Stimulated activated CD4-positive, alpha-beta T cell treated with anti-CD3 and anti-CD28 coated beads, Interleukin-15, amount 100 ng/mL, for 48 hours (primary cell): ENCODE data around the gene CXXC5.
"Not testable (repeated sequence)": the region's sequence is repeated elsewhere in the genome, so short reads cannot be mapped to it uniquely, and the experiment has no call there.

Experiments
- DNase-seq, 2 donors: peaks; one replicate each; pipeline ENCODE4 v3.0.0-alpha.2; 2020; ENCODE audit warnings: low read depth in 2 of 2

Gene CXXC5

DNA sequence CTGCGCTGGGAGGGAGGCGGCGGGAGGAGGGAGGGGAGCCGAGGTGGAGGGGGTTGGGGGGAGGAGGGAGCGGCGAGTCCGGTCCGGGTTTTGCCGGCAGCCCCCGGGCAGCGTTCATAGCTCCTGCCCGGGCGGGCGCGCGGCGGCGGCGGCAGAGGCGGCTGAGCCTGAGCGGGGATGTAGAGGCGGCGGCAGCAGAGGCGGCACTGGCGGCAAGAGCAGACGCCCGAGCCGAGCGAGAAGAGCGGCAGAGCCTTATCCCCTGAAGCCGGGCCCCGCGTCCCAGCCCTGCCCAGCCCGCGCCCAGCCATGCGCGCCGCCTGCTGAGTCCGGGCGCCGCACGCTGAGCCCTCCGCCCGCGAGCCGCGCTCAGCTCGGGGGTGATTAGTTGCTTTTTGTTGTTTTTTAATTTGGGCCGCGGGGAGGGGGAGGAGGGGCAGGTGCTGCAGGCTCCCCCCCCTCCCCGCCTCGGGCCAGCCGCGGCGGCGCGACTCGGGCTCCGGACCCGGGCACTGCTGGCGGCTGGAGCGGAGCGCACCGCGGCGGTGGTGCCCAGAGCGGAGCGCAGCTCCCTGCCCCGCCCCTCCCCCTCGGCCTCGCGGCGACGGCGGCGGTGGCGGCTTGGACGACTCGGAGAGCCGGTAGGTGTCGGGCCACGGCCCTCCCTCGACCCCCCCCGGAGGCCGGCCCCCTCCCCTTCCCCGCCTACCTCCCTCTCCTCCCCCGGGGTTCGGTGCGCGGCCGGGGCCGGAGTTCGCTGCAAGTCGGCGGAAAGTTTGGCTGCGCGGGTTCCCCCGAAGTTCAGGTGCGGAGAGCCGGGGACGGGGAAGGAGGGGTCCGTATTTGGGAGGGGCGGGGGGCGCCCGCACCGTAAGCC lies at the start of gene CXXC5:
Gene CXXC5, plus strand, starts transcription at position 145 of the 877 bp plus-strand sequence. CDS start 32,175 bp downstream, outside the sequence.
- no peak for DNase-seq

DNA sequence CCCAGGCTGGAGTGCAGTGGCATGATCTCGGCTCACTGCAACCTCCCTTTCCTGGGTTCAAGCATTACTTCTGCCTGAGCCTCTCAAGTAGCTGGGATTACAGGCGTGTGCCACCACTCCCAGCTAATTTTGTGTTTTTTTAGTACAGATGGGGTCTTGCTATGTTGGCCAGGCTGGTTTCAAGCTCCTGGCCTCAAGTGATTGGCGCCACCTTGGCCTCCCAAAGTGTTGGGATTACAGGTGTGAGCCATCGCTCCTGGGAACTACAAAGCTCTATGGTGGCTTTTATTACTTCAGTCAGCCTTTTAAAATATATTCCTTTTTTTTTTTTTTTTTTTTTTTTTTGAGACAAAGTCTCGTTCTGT lies 49.6 kb upstream of the CXXC5 start:
- DNase-seq, result not testable (repeated sequence)

DNA sequence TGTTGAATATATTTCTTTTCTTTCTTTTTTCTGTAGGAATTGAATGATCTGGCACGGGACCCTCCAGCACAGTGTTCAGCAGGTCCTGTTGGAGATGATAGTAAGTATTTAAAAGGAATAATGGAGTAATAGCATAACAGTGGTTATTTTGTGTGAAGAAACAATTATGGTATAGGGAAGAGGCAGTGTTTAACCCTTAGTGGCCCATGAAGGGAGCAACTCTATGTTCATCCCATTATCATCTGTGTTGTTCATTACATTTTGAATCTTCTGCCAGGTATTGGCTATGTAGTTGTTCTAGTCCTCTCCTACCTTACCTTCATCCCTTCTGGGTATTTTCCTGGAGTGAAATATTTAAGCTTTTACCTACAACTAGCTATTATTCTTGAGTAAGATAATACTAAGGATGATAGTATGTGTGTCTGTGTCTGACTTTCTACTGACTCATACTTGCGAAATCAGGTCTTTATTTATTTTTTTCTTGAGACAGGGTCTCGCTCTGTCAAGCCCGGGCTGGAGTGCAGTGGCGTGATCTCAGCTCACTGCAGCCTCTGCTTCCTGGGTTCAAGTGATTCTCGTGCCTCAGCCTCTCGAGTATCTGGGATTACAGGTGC lies 47.7 kb upstream of the CXXC5 start:
- DNase-seq, result no peak

DNA sequence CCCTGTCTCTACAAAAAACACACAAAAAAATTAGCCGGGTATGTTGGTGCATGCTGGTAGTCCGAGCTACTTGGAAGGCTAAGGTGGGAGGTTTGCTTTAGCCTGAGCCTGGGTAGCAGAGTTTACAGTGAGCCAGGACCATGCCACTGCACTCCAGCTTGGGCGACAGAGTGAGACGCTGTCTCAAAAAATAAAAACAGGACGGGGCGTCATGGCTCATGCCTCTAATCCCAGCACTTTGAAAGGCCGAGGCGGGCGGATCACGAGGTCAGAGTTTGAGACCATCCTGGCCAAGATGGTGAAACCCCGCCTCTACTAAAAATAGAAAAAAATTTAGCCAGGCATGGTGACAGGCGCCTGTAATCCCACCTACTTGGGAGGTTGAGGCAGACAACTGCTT lies 46.7 kb upstream of the CXXC5 start:
- DNase-seq, result no peak

DNA sequence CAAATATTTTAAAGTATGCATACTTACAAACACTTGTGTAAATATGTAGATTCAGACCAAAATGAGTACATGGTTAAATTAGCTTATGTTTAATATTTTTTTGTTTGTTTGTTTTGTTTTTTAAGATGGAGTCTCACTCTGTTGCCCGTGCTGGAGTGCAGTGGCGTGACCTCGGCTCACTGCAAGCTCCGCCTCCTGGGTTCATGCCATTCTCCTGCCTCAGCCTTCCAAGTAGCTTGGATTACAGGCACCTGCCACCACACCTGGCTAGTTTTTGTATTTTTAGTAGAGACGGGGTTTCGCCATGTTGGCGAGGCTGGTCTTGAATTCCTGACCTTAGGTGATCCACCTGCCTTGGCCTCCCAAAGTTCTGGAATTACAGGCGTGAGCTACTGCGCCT lies 46.2 kb upstream of the CXXC5 start:
- DNase-seq, result not testable (repeated sequence)

- no peak for DNase-seq
Measured at GRCh38 chr5:139605887-139606286, 42.3 kb upstream of the CXXC5 start.

GRCh38 chr5:139611703-139612584 lies 36.2 kb upstream of the CXXC5 start:
- no peak for DNase-seq

- DNase-seq, result no peak
Measured at GRCh38 chr5:139619861-139620260, 28.3 kb upstream of the CXXC5 start.

DNA sequence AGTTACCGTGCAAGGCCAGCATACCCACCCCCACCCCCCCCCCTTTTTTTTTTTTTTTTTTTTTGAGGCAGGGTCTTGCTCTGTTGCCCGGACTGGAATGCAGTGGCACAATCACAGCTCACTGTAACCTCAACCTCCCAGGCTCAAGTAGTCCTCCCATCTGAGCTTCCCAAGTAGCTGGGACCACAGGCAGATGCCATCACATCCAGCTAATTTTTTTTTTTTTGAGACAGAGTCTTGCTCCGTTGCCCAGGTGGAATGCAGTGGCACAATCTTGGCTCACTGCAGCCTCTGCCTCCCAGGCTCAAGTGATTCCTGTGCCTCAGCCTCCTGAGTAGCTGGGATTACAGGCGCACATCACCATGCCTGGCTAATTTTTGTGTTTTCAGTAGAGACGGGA lies 22.8 kb upstream of the CXXC5 start:
- DNase-seq, result not testable (repeated sequence)

DNA sequence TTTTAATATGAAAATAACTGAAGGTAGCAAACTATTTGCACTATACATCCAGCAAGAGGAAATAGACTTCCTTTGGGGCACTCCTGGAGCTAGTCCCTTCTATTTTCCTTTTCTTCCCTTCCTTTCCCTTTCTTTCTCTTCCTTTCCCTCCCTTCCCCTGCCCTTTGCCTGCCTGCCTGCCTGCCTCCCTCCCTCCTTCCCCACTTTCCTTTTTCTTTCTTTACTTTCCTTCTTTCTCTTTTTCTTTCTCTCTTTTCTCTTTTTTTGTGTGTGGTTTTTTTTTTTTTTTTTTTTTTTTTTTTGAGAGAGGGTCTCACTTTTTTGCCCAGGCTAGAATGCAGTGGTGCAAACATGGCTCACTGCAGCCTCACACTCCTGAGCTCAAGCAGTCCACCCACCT lies 17.3 kb upstream of the CXXC5 start:
- DNase-seq, result no peak

- no peak for DNase-seq
Measured at GRCh38 chr5:139631520-139632165, 16.5 kb upstream of the CXXC5 start.

DNA sequence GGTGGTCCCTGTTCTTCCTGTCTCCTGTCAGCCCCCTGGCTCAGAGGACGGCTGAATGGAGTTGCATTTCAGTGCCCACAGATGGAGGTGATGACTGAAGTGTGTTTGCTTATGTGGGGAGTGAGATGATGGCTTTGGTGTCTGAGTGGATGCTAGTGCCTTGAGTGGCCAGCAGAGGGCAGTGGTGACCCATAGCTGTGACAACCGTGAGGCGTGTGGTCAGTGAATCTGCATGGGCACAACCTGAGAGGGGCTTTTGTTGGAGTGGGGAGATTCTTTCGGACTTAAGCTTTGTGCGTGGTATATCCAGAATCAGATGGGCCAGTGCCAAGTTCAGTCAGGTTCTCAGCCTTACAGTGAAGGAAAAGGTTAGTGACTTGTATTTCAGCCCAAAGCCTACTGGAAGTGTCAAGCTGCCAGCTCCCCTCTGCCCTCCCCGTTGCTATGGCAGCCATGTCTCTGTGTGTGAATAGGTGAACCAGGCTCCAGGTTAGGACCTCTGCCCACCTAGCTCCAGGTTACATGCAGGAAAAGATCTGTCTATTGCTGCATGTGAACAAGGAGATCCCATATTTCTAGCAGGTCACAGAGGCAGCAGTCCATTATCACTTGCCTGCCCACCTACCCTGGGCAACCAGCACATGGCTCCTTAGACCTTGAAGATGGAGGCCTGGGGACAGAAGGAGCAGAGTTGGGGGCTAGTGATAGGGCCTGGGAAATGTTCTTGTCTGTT lies 14.7 kb upstream of the CXXC5 start:
- DNase-seq, result no peak

DNA sequence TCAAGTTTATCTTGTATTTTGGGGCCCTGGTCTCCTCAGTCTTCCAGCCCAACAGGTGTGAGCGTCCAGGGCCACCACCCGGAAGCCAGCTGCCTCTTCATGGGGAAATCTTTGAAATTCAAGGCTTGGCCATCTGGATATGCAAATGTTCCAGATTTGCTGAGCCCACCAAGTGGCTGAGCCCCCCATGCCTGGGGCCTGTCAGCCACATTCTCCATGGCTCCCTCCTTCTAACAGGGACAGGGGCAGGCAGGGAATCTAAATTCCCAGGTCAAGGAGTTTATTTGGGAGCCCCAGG lies 14.2 kb upstream of the CXXC5 start:
- no peak for DNase-seq

DNA sequence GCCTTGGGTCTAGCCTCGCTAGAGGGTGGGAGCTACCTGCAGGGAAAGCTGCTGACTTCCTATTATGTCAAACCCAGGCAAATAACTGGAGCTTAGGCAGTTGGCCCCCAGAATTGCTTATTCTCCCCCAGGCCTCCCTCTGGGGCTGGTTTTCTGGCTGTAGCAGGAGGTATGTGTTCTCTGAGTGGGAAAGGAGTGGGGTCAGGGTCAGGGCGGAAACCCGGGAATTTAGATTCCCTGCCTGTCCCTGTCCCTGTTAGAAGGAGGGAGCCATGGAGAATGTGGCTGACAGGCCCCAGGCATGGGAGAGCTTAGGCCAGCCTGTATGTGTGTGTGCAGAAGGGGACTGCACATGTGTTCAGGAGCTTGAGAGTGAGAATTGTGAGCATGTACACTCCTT lies 13.6 kb upstream of the CXXC5 start:
- DNase-seq, result no peak

DNA sequence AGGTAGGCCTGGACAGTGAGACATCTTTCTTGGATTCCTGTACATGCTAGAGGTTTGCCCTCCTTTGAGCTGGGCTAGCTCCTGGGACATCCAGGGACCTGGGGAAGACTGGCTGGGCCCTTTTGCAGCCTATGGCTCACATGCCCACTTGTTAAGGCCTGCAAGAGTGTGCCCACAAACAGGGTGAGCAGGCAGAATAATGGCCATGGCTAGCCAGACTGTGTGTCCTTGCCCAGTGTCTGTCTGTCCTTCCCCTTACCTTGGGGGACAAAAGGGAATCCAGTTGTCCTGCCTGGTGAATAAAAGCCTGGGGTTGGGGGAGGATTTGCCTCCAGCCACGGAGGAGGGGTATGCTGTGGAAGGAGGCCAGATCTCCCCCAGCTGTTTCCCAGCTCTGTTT lies 13.0 kb upstream of the CXXC5 start:
- no peak for DNase-seq

DNA sequence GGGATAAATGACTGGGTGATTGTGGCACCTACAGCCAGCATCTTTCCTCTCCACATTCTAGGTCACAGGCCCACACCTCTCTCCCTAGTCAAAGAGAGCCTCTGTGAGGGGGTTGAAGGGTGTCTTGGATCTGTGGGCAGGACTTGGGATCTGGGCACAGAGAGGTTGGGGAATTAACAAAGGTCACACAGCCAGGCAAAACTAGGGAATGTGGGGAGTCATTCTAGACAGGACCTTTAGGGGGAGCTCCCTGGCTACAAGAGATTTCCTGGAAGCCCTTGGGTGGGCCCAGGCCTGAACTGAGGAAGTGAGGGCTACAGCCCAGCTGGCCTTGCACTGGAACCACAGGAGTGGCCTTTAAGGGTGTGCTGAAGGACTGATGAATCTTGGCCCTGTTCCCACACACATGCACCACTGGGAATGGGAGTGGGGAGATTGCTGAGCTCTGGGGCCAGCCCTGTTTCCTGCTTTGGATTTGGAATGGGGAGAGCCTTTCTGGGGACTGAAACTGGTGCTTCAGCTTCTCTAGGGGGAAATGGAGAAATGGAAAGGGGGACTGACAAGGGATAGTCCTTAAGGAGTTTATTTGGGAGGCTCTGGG lies 12.4 kb upstream of the CXXC5 start:
- no peak for DNase-seq

GRCh38 chr5:139636207-139636792 lies 11.8 kb upstream of the CXXC5 start:
- peak in 1 of 2 donors; percentile 43 for DNase-seq

DNA sequence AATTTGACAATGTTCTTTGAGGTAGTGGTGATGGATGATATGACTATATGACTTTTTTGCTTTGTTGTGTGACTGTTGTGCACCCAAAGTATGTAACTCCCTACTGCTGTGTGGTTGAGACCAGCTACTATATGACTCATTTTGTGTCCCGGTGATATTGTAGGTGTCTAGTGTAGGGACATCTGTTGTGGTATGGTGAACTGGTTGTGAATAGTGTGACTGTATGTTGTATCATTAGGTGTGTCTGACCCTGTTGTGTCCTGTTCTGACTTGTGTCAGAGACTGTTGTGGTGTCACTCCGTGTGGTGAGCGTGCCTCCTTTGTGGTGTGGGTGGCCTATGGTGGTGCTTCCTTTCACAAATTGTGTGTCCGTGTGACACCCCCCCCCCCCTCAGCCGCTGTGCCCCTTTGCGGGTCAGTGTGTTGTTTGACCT lies 11.2 kb upstream of the CXXC5 start:
- no peak for DNase-seq

DNA sequence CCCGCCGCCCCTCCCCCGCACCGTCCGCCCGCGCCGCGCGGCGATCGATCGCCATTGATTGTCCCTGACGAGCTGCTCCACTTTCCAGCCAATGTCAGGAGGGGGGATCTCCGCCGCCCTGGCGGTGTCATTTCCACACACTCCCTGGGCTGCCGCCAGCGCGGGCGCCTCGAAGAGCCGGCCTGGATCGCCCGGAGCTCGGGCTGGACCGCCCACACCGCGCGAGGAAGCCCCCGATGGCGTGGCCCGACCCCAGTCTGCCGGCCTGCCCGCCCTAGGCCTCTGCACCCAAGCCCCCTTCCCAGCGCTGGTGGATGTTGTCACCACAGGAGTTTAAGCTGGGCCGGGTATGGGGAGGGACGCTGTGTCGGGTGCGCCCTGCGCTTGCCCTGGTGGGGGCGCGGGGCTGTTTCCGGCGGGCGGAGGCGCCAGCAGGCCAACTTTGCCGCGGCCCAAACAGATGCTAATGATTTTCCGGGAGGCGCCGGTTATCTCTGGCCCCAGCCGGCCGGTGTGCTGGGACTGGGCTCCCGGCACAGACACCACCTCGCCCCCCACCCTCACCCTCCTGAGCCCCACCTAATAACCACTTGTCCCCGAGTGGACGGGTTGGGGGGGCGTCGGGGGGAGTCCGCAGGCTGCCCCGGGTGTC lies 10.6 kb upstream of the CXXC5 start:
- DNase-seq, result no peak
